Measurements from ENCODE around the gene PRSS8.

DNA sequence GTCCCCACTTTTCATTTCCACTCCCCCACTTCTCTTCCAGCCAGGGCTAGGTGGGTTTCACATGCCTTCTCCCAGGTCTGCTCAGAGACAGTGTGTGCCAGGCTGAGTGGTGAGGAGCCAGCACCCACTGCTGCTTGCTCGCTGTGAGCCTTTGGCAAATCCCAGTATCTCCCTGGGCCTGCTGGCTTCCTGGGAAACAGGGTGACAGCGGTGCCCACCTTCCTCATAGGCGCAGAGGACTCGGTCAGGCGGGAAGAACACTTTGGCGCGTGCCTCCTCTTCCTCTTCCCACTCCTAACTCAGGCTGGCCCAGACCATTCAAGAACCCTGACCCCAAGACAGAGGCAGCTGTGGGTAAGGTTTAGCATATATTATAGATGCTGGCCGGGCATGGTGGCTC is 46.3 kb downstream of the PRSS8 start:
- TF ChIP-seq GATA2 (IDR thresholded peaks at IDR 0.05; ENCODE audit: low read depth, low read length) (no peak), GATA3 (IDR thresholded peaks at IDR 0.05; ENCODE audit: low read depth, low read length) (no peak)
